Mammary epithelial cell (primary cell): ENCODE data around the gene VSTM2L.

ENCODE experiments used
- EZH2 ChIP-seq: IDR thresholded peaks from 2 replicates; pipeline ENCODE4 v1.6.1; 2012; ENCODE audit warnings: low read length, inconsistent platforms, borderline replicate concordance
- TF ChIP-seq, protein P1 (sequence below), 2 donors: IDR thresholded peaks in 1 of 2; conservative IDR thresholded peaks in 1 of 2; 2 replicates each; pipeline ENCODE4 v1.5.1; 2011 to 2012; ENCODE audit warnings: inconsistent platforms in 2 of 2, low read length in 2 of 2, mild to moderate bottlenecking in 2 of 2, control low read depth in 1 of 2, low read depth in 1 of 2; ENCODE audit not compliant: insufficient read depth in 1 of 2; ENCODE audit errors: extremely low read depth in 1 of 2

DNA sequence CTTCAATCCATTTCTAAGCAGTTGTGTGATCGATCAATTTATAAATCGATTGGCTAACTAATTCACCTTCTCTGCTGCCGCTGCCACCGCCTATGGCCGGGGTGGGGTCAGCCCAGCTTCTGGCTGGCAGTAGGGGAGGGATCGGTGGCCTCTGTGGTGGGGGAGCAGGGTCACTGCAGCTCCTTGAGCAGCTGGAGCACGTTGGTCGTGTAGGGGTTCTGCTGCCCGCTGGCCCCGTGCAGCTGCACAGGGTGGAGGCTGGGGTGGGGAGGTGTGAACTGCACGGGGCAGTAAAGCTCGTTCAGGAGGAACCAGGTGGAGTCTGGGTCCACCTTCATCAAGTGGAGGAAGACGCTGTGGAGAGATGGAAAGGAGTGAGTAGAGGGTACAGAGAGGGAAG, 80.4 kb downstream of the VSTM2L start:
- TF ChIP-seq, protein P1, sequence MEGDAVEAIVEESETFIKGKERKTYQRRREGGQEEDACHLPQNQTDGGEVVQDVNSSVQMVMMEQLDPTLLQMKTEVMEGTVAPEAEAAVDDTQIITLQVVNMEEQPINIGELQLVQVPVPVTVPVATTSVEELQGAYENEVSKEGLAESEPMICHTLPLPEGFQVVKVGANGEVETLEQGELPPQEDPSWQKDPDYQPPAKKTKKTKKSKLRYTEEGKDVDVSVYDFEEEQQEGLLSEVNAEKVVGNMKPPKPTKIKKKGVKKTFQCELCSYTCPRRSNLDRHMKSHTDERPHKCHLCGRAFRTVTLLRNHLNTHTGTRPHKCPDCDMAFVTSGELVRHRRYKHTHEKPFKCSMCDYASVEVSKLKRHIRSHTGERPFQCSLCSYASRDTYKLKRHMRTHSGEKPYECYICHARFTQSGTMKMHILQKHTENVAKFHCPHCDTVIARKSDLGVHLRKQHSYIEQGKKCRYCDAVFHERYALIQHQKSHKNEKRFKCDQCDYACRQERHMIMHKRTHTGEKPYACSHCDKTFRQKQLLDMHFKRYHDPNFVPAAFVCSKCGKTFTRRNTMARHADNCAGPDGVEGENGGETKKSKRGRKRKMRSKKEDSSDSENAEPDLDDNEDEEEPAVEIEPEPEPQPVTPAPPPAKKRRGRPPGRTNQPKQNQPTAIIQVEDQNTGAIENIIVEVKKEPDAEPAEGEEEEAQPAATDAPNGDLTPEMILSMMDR (conservative IDR thresholded peaks at IDR 0.05 in 1 of 2, IDR thresholded peaks at IDR 0.05 in 1 of 2; ENCODE audit: extremely low read depth in 1 of 2, insufficient read depth in 1 of 2, low read depth in 1 of 2, low read length in 2 of 2): no peak
- TF ChIP-seq EZH2: no peak
